CD4-positive, alpha-beta T cell treated with Interleukin-21 for 1 hour (primary cell): ENCODE results near the gene PLN.
A peak's percentile ranks its signal among the peaks of the same experiment; 100 is the strongest.

Experiments
- DNase-seq: peaks from one replicate; pipeline ENCODE4 v3.0.0-alpha.2; 2020

Gene PLN

GRCh38 chr6:118548136-118548535 lies at the start of gene PLN:
PLN (plus strand) TSS chr6:118548296; CDS start chr6:118558922, 10,626 bp downstream.
- no peak for DNase-seq

- DNase-seq, result no peak
Observed at GRCh38 chr6:118500130-118501015, 47.7 kb upstream of the PLN start.

- no peak for DNase-seq
Observed at GRCh38 chr6:118501099-118501498, 47.0 kb upstream of the PLN start.

- DNase-seq, result no peak
Observed at GRCh38 chr6:118501765-118502164, 46.3 kb upstream of the PLN start.

- no peak for DNase-seq
Observed at GRCh38 chr6:118502169-118502568, 45.9 kb upstream of the PLN start.

GRCh38 chr6:118504611-118505010 lies 43.5 kb upstream of the PLN start:
- DNase-seq, result no peak

GRCh38 chr6:118505656-118506055 lies 42.4 kb upstream of the PLN start:
- no peak for DNase-seq

- no peak for DNase-seq
Observed at GRCh38 chr6:118506071-118506638, 41.9 kb upstream of the PLN start.

- DNase-seq, result no peak
Observed at GRCh38 chr6:118507636-118508035, 40.5 kb upstream of the PLN start.

GRCh38 chr6:118509009-118509617 lies 39.0 kb upstream of the PLN start:
- no peak for DNase-seq

GRCh38 chr6:118511930-118512715 lies 36.0 kb upstream of the PLN start:
- no peak for DNase-seq

- no peak for DNase-seq
Observed at GRCh38 chr6:118514689-118515088, 33.4 kb upstream of the PLN start.

GRCh38 chr6:118522422-118522821 lies 25.7 kb upstream of the PLN start:
- DNase-seq, result no peak

- DNase-seq, result no peak
Observed at GRCh38 chr6:118523216-118523615, 24.9 kb upstream of the PLN start.

- DNase-seq, result peak; percentile 12
Observed at GRCh38 chr6:118524686-118525085, 23.4 kb upstream of the PLN start.

- DNase-seq, result no peak
Observed at GRCh38 chr6:118525913-118526780, 21.9 kb upstream of the PLN start.

- no peak for DNase-seq
Observed at GRCh38 chr6:118528129-118528528, 20.0 kb upstream of the PLN start.

- no peak for DNase-seq
Observed at GRCh38 chr6:118529756-118530155, 18.3 kb upstream of the PLN start.

GRCh38 chr6:118530942-118531341 lies 17.2 kb upstream of the PLN start:
- DNase-seq, result no peak

GRCh38 chr6:118535176-118535844 lies 12.8 kb upstream of the PLN start:
- DNase-seq, result no peak

GRCh38 chr6:118536478-118536877 lies 11.6 kb upstream of the PLN start:
- DNase-seq, result no peak

GRCh38 chr6:118537574-118537973 lies 10.5 kb upstream of the PLN start:
- DNase-seq, result no peak
